ENCODE results near the gene ALK.

DNA sequence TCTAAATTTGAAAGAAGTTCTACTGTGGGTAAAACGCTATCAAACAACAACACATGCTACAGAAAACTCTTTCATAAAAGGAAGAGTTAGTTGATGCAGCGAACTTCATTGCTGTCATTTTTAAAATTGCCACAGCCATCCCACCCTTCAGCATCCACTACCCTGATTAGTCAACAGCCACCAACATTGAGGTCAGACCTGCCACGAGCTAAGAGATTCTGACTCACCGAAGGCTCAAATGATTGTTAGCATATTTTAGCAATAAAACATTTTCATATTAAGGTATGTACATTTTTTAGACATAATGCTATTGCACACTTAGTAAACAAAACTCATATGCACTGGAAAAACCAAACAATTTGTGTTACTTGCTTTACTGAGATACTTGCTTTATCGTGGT lies 459.1 kb downstream of the ALK start:
- no peak for TF ChIP-seq POLR2A (IDR thresholded peaks at IDR 0.05)
- TF ChIP-seq, protein P1, sequence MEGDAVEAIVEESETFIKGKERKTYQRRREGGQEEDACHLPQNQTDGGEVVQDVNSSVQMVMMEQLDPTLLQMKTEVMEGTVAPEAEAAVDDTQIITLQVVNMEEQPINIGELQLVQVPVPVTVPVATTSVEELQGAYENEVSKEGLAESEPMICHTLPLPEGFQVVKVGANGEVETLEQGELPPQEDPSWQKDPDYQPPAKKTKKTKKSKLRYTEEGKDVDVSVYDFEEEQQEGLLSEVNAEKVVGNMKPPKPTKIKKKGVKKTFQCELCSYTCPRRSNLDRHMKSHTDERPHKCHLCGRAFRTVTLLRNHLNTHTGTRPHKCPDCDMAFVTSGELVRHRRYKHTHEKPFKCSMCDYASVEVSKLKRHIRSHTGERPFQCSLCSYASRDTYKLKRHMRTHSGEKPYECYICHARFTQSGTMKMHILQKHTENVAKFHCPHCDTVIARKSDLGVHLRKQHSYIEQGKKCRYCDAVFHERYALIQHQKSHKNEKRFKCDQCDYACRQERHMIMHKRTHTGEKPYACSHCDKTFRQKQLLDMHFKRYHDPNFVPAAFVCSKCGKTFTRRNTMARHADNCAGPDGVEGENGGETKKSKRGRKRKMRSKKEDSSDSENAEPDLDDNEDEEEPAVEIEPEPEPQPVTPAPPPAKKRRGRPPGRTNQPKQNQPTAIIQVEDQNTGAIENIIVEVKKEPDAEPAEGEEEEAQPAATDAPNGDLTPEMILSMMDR (IDR thresholded peaks at IDR 0.05), result no peak
- no peak for TF ChIP-seq EP300 (IDR thresholded peaks at IDR 0.05)
